RWPE1 (cell line): ENCODE measurements around the gene UCP3.

ENCODE experiments used
- CTCF ChIA-PET: fragments of 350-600 bp; sonication (Branson Sonifier 250); formaldehyde crosslinking; extraction: SDS; loops from one replicate; lab custom pipeline; 2021; lab: Yijun Ruan, JAX
- POLR2A ChIA-PET: fragments of 400-600 bp; formaldehyde crosslinking; extraction: SDS; loops from one replicate; lab custom pipeline; 2020; ENCODE audit warnings: antibody characterized with exemption; ENCODE audit not compliant: low non-redundant PET; lab: Yijun Ruan, JAX
- DNase-seq: peaks from one replicate; pipeline ENCODE4 v3.0.0; 2012; ENCODE audit warnings: low spot score
- H3K27ac ChIP-seq: fragments of 450-650 bp; 2 replicates; pipeline ENCODE4 v1.5.1; 2017
- TF ChIP-seq, protein P1 (sequence below): fragments of 450-650 bp; conservative IDR thresholded peaks from 2 replicates; pipeline ENCODE4 v1.5.1; 2017; ENCODE audit warnings: low read depth, mild to moderate bottlenecking

Gene UCP3

DNA sequence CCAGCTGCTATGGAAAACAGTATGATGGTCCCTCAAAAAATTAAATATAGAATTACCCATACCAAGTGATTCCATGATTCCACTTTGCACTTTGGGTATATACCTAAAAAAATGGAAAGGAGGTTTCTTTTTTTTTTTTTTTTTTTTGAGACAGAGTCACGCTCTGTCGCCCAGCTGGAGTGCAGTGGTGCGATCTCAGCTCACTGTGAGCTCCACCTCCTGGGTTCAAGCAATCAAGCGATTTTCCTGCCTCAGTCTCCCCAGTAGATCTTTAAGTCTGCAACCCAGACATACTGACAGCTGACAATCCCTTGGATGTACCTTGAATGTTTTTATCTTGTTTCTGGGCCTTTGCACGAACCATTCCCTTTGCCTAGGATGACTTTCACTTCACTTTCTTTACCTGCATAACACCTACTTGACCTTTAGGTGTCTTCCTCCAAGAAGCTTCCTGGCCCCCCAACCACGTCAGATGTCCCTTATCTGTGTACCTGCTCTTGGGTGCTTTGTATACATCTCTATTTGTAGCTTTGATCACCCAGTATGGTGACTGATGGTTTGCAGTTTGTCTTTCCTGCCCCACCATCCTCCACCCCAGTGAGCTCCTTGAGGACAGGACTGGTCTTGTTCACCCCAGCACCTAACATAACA lies 11.6 kb downstream of the UCP3 start:
- ChIA-PET POLR2A (no interaction called here), CTCF (interaction anchor here (0.6 kb wide), 1 partner anchor 29 kb away, joined by 3 read pairs; no protein-coding TSS in a partner anchor)
- no peak for DNase-seq
- H3K27ac ChIP-seq: no peak overlapping the region
- TF ChIP-seq, protein P1, sequence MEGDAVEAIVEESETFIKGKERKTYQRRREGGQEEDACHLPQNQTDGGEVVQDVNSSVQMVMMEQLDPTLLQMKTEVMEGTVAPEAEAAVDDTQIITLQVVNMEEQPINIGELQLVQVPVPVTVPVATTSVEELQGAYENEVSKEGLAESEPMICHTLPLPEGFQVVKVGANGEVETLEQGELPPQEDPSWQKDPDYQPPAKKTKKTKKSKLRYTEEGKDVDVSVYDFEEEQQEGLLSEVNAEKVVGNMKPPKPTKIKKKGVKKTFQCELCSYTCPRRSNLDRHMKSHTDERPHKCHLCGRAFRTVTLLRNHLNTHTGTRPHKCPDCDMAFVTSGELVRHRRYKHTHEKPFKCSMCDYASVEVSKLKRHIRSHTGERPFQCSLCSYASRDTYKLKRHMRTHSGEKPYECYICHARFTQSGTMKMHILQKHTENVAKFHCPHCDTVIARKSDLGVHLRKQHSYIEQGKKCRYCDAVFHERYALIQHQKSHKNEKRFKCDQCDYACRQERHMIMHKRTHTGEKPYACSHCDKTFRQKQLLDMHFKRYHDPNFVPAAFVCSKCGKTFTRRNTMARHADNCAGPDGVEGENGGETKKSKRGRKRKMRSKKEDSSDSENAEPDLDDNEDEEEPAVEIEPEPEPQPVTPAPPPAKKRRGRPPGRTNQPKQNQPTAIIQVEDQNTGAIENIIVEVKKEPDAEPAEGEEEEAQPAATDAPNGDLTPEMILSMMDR: no peak

DNA sequence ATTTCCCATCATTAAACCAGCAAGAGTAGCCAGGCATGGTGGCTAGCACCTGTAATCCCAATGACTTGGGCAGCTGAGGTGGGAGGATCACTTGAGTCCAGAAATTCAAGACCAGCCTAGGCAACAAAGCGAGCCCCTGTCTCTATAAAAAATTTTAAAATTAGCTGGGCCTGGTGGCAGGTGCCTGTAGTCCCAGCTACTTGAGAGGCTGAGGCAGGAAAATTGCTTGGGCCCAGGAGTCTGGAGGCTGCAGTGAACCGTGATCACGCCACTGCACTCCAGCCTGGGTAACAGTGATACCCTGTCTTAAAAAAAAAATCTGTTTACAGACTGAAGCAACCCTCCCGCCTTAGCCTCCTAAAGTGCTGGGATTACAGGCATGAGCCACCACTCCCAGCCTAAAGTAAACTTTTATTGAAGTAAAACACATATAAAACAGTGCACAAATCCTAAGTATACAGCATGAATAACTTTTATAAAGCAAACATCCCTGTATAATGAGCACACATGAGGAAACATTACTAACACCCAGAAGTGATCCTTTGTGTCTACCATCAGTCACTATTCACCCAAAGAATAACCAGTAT lies 12.6 kb downstream of the UCP3 start:
- no peak for DNase-seq
- H3K27ac ChIP-seq: no peak overlapping the region
- ChIA-PET POLR2A (no interaction called here), CTCF (interaction anchor here (1.2 kb wide), 1 partner anchor 32 kb away, joined by 5 read pairs; no protein-coding TSS in a partner anchor)
- TF ChIP-seq, protein P1: no peak

DNA sequence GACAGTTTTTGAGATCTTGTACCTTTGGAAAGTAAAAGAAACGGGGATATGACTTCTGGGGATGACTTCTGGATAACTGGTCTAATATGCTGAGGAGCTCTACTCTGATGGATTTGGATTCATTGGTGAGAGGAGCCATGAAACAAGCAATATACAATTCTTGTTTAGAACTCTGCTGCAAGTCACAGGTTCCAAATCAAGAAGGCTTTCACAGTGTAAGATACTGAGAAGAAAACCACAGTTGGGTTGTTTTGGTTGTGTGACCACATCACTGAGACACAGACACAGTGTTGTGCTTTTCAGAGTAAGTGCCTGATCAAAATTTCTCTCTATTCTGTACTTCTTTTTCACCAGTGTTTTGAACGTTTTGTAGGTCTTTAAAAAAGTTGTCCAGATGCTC lies 13.2 kb downstream of the UCP3 start:
- TF ChIP-seq, protein P1: no peak
- no peak overlapping the region for H3K27ac ChIP-seq
- CTCF ChIA-PET: interaction anchor here (0.6 to 1.2 kb wide), 2 partner anchors 15 to 32 kb away, joined by 3 to 5 read pairs; no protein-coding TSS in a partner anchor
- POLR2A ChIA-PET: no interaction called here
- no peak for DNase-seq

DNA sequence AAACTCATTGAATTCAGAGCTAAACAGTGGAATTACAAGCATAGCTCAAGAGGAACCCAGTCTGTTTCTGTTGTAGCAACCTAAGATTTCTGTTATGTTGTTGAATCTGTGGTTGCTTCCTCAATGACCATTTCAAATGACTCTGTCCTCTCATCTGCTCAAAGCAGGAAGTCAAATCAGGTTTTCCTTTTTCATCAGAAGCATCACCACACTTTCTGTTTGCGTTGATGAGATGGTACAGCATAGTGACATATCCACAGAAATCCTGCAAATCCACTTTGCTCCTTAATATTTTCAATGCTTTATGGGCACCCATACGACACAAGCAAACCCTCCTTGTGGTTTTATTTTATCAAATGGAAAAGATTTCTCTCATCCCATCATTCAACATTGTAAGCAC lies 13.6 kb downstream of the UCP3 start:
- DNase-seq: no peak
- POLR2A ChIA-PET: no interaction called here
- TF ChIP-seq, protein P1: no peak
- CTCF ChIA-PET: interaction anchor here (0.6 to 1.2 kb wide), 2 partner anchors 14 to 31 kb away, joined by 3 to 5 read pairs; no protein-coding TSS in a partner anchor
- no peak overlapping the region for H3K27ac ChIP-seq

DNA sequence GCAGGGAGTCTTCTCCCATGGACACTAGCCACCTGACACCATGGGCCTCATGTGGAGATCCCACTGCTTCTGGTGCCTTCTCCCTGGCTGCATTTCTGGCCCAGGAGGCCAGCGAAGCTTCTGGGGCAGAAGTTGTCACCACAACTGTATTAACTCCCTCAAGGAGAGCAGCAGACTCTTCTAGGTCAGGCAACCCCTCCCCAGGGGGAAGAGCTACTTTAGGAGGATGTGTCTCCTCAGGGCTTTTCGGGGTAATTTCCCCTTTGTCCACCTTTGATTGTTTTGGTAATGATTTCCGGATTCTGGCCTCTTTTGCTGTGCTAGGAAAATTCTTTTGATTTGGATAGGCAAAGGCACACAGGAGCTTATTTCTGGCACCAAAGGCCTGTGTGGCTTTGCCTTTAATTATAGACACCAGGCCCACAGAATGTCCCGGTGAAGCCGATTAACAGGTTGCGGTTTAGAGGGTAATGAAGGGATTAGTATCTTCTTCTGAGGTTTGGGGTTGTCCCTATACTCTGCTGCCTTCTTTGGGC lies 17.3 kb downstream of the UCP3 start:
- TF ChIP-seq, protein P1: no peak
- CTCF ChIA-PET: no interaction called here
- POLR2A ChIA-PET: no interaction called here
- no peak overlapping the region for H3K27ac ChIP-seq
- DNase-seq: no peak

DNA sequence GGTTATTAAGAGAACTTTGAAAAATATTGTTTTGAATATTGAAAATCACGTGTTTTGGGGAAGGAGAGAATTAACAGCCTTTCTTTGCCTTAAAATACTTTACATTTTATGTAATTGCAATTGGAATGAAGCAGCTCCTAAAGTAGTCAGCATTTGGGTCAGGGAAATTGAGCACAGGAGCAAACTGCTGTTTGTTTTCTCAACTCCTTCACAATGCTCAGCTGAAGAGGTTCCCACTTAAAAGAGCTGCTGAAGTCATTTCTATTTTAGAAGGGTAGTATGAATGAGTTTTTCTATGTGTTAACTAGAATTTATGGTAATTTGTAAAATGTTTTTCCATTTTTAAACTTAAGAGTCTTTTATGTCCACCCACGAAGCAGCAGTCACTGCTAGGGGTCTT lies 18.2 kb downstream of the UCP3 start:
- no peak overlapping the region for H3K27ac ChIP-seq
- ChIA-PET CTCF (interaction anchor here (1.0 kb wide), 1 partner anchor 9 kb away, joined by 3 read pairs; no protein-coding TSS in a partner anchor), POLR2A (no interaction called here)
- no peak for DNase-seq
- TF ChIP-seq, protein P1: no peak
